GM21825 (cell line): Measurements from ENCODE around the gene EYA2.

Experiments
- ATAC-seq: cut with Tn5 transposase; IDR thresholded peaks from one replicate; pipeline ENCODE4 v1.9.1; 2021; ENCODE audit warnings: mild to moderate bottlenecking, moderate library complexity; ENCODE audit not compliant: unreplicated experiment

EYA2 gene

DNA sequence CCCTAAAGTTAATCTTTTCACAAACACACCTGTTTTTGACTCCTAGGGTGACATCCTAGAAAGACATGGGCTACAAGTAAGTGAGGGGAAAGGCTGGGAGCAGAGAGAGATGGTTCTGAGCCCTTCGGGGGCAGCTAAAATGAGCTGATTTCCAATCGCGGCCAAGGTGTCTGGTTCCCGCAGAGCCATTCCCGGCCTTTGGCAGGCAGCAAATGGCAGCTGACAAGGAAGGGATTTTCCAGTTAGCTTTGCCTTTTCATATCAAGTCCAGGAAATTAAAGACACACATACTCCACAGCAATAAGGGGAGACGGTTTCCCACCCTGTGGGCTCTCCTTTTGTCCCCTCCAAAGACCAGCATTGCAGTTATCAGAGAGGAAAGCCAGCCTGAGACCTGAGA lies 233.4 kb downstream of the EYA2 start:
- no peak for ATAC-seq

DNA sequence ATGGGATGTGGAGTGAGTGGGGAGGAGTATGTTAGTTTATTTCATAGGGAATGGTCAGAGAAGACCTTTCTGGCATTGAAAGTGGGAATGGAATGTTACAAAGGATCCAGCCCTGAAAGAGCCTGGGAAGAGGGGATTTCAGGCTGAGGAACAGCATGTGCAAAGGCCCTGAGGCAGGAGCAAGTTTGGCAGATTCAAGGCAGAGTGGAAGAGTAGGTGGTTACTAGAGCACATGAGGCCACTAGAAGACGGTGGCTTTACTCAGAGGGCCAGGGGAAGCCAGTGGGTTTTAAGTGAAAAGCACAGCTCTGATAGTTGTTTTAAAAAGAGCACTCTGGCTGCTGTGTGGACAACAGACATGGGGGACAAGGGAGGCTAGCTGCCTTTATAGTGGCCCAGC lies 234.7 kb downstream of the EYA2 start:
- ATAC-seq, result no peak

DNA sequence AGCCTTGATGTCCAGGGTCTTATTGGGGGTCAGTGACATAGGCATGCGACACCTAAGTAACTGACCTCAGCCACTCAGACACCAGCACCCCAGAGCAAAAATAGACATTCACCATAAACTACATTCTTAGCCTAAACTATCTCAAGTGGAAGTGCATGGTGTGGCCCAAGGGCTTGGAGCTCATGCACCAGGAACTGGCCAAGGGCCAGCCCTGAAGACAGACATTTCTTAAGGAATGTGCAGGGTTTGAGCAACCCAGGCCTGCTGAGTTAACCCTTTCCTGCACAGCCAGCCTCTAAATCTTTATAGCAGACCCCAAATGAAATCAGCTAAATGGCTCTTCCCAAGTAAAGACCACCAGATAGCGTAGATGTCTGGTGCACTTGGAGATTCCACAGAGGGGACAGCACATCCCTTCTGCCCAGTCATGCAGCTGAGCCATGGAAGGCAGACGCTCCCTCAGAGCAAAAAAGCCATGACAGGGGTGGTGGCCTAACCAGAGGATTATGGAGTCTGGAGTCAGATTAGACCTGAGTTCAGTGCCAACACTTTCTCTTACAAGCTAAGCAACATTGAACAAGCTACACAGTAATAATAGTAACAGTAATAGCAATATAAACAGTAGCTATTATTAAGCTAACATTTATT lies 239.3 kb downstream of the EYA2 start:
- ATAC-seq, result no peak

DNA sequence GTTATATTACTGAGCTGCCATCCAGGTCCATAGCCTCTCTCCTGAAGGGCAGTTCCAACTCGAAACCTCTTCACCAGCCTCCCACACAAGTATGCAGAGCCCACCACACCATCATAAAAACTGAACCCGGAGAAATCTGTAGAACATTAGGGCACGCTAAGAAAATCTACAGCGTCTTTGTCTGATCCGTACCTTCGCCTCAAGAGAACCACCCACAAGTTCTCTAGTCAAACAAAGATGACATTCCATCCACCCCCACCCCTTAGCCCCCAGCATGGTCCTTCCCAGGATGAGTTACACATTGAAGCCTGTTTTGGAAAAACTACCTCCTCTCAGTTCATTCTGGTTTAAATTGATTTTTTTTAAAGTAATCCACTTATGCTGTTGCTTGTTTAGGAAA lies 242.1 kb downstream of the EYA2 start:
- no peak for ATAC-seq

DNA sequence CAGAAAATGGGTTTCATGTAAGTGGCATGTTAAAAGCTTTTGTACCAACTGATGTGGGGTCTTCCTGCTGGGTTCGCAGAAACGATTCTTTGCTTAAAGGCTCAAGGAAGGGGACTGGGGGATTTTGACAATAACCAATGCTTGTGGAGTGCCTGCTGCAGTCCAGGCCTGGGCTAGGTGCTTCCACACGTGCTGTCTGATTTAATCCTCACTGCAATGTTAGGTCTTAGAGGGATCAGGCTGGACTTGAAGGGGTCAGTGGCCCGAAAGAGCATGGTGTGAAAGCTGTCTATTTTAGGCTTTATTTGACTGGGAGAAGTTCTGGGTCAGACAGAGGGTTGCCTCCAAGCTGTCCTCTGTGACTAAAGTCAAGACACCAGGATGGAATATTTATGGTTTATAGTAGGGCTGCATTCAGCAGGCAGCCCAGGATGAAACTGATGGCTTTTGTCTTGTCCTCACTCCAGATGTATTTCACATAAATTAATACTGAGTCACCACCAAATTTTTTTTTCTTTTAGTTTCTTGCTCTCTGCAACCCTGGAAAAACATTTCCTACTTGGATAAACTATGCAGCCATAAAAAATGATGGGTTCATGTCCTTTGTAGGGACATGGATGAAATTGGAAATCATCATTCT lies 242.7 kb downstream of the EYA2 start:
- no peak for ATAC-seq

DNA sequence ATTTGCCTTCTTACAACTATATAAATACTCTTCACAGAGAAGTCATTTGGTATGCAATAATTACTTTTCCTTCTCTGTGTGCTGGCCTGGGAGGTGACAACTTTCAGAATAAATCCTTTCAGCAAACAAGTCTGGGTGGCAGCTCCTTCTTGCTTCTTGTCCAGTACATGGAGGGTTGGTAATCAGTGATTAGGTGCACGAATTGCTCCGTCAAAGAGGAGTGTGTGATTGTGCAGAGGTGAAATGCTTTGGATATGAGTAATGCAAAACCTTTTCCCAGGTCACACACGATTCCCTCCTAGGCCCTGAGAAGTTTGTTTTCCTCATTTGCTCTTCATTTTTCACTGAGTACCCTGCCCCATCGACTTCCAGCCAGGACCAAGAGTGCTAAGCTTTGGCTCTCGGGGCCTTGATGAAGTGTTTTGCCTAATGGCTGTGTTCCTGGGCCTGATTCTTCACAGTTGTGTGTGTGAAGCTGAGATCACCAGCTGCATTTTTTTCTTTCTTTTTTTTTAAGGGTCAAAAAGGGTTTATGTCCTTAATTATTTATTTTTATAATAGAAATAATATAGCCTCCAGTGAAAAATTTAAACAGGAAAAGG lies 245.4 kb downstream of the EYA2 start:
- ATAC-seq, result no peak

DNA sequence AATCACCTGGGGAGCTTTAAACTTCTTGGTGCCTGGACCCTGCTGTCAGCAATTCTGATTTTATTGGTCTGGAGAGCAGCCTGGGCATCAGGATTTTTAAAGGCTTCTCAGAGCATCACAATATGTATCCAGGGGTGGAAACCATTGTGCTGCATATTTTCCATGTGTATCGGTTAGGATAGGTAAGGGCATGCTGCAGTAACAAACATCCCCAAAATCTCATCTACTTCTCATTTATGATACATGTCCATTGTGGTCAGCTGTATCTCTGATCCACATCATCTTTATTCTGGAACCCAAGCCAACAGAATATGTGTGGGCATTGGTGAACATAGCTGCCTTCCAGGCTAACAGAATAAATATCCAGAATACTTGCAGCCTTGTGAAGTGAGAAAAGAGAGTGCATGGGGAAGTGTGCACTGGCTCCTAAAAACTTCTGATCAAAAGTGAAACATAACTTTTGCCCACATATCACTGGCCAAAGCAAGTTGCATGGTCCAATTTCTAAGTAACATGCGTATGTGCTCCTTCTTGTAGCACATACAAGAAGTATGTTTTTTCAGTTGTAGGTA lies 246.8 kb downstream of the EYA2 start:
- no peak for ATAC-seq

DNA sequence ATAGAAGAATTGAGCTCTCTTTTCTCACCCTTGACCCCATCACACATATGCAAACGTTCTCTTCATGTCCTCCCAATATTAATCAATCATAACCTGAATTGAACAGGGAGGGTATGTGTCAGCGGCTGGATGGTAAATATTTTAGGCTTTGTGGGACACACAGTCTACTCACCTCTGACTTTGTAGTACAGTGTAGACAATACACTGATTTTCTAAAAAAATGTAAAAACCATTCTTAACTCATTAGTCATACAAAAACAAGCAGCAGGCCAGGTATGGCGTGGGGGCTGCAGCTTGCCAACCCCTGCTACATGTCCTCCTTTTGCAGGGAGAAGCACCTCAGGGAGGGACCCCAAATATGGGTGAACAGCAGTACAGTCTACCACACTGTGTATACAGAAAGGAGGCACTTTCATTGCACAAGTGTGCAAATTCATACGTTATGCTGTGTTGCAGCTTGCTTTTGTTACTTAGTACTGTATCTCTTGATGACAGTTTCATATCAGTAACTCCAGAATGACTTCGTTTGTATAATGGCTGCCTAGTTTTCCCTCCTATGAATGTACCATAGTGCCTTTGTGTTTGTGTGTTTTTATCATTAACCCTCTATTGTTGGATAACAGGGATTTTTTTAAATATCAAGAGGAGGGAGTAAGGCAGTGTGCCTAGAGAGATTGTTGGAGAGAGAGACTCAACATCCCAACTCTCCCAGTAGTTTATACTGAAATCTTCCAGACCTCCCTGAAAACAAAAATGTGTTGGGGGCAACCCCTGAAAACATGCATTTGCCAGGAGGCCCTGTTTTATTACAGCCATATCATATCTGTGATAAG lies 247.5 kb downstream of the EYA2 start:
- ATAC-seq, result no peak

DNA sequence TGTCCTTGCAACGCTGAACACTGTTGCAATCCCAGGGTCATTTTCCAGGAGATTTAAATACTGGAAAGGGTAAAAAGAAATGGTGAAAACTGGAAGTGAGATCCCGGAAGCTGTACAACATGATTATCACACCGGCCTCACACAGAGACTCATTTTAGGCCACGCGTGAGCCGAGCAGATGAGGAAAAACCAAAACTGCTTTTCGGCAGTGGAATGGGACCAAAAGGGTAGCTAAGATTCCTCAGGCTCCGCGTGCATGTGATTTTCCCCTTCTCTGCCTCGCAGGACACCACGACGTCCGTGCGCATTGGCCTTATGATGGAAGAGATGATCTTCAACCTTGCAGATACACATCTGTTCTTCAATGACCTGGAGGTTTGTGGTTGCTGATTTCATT lies 248.1 kb downstream of the EYA2 start:
- ATAC-seq, result no peak

DNA sequence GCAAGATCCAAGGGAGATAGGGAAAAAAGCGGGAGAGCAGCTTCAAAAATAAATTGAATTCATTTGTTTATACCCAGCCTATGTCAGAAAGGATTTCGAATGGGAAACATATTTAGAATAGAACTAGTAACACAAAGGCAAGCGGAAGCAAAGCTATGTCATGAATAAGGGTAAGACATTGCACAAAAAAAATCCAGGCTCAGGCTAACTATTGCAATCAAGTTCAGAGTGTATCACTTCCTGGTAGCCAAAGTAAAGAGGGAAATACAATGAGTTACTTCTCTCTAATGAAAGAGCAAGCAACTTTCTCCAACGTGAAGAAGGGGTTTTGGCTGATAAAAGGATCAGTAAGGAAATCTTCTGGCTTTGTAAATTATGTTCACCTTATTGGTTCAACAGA lies 249.0 kb downstream of the EYA2 start:
- no peak for ATAC-seq

DNA sequence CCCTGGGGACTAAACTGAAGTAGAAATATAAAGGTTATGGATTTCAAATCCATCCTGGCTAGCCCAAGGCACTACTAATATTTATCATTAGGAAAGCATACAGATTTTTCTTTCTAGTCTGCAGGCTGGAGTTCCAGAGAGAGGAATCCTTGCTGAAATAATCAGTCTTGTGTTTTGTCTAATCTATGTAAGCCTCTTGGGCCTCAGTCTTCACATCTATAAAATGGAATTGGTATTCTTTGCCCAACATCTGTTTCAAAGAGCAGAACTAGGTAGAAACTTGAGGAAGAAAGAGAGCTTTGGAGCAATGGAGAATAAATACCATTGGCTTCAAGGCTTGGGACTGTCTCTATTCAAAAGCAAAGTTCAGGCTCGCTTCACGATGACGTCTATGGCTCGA lies 249.8 kb downstream of the EYA2 start:
- ATAC-seq, result no peak

DNA sequence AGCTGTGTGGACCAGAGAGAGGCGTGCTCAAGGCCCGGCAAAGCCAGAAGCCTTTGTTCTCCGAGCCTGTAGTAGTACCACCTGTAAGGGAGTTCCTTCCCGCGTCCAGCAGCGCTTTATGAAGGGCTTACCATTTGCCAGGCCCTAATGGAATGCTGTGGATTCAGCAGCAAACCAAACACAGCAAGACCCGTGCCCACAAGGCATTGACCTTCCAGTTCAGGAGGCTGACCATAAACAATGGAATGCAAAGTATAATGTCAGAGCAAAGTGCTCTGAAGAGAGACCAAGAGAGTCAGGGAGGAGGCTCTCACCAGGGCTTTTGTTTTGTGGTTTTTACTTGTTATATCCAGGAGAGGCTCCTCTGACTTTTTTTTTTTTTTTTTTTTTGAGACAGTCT lies 252.0 kb downstream of the EYA2 start:
- no peak for ATAC-seq

DNA sequence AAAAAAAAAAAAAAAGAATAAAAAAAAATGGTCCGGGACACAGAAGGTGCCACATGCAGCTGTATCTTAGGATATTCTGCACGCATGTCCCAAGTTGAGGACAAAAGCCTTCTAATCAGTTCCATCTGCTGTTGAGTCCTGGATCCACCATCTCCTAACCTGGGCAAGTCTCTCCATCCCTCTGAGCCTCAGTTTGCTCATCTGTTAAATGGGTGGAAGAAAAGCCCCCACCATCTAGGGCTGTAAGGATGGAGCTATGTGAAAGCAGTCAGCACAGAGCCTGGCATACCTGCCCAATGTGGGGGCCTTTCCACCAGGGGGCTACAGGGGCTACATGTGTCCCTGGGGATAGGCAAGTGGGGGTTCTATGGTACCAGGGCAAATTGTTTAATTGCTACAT lies 253.4 kb downstream of the EYA2 start:
- ATAC-seq, result no peak

DNA sequence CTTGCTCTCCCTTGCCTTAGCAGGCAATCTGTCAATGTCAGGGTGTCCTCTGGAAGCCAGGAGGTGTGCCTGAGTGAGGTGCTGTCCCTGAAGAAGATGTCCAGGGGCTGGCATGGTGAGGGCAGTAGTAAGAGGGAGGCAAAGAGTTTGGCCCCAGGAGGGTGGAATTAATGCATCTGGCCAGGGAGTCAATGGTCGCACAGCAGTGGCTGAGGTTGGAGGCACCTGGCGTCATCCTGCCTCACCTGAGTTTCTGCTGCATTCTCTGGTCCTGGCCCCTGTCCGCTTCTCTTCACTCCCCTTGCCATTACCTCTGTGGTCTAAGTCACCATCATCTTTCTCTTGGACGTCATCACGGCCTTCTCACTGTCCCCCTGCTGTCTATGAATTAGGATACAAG lies 255.3 kb downstream of the EYA2 start:
- no peak for ATAC-seq

DNA sequence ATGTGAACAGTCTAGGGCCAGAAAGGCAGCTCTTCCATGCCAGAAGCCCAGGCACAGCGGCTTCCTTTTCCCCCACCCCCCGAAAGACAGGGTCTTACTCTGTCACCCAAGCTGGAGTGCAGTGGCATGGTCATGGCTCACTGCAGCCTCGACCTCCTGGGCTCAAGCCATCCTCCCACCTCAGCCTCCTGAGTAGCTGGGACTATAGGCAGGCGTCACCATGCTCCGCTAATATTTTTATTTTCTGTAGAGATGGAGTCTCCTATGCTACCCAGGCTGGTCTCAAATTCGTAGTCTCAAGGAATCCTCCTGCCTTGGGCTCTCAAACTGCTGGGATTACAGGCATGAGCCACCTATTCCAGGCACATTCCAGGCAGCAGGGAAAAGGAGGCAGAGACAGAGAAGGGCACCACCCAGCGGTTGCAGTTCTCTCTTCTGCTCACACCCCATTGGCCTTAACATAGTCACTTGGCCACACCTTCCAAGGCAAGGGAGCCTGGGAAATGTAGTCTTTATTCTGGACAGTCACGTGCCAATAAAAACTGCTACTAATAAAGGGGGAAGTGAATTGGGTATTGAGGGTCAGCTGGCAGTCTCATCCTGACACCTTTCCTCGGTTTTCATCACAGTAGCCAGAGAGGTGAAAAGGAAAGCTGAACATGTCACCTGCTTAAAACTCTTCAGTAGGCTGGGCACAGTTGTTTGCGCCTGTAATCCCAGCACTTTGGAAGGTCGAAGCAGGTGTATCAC lies 255.9 kb downstream of the EYA2 start:
- ATAC-seq, result no peak

DNA sequence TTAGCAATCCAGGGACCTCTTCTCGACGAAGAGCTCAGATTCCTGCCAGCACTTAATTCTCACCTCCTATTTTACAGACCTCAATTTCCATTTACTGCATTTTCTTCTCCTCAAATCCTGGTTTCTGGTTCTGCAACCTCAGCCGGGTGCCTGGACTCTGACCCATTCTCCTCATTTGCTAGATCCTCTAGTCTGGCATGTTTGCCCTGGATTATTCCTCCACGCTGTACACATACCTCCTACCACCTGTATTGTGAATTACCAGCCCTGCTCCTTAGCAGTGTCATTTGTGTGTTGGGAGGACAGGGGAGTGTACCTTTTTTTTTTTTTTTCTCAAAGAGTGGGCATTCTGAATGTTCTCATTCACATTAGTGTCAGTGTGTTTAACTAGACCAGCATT lies 257.4 kb downstream of the EYA2 start:
- ATAC-seq, result no peak

DNA sequence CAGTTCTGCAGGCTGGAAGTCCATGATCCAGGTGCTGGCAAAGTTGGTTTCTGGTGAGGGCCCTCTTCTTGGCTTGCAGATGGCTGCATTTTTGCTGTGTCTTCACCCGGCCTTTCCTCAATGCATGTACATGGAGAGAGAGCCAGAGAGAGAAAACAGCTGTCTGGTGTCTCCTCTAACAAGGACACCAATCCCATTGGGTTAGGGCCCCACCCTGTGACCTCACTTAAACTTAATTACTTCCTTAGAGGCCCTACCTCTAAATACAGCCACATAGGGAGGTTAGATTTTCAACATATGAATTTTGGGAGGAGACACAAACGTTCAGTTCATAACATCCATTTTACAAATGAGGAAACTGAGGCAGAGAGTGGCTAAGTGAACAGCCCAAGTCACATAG lies 259.4 kb downstream of the EYA2 start:
- no peak for ATAC-seq

DNA sequence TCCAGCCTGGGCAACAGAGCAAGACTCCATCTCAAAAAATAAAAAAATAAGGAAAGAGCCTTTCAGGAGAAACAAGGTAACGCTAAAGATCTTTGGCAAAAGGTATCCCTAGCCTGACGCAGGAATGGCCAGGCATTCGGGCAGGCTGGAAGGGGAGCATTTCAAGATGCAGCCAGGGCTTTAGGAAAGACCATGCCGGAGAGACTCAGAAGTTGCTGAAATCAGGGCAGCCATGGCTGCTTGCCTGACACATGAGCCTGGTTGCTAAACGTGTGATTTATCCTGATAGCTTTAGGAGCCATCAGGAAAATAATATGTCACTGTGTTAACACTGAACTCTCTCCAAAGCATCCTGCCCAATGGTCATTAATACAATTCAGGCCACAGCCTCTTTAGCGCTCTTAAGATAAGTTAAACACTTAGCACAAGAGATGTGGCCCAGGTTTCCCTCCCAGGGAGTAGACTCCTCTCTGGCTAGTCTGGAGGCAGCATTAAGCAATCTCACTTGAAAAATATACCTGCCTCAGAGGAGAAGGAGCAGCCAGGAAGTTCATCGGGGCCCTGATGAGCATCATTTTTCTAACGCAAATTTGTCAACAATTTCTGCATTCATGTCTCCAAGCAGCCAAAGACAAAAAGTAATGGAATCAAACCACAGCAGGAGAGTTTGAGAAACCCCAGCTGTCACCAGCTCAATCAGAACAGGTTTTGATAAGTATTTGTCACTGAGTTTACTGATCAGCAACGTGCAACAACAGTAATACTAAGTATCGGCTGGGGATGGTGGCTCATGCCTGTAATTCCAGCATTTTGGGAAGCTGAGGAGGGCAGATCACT lies 261.9 kb downstream of the EYA2 start:
- ATAC-seq, result no peak

DNA sequence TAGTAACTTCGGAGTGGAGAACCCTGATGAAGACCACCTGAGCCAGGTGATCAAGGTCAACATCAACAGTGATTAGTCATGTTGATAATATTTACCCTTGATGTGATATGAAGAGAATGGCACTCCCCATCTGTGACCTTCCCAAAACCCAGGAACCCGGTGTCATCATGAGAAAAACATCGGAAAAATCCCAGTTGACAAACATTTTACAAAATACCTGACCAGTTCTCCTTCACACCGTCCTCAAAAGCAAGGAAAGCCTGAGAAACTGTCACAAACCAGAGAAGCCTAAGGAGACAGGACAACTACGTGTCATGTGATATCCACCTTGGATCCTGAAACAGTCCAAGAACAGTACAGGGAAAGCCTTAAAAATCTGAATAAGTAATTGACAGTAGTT lies 264.5 kb downstream of the EYA2 start:
- no peak for ATAC-seq

DNA sequence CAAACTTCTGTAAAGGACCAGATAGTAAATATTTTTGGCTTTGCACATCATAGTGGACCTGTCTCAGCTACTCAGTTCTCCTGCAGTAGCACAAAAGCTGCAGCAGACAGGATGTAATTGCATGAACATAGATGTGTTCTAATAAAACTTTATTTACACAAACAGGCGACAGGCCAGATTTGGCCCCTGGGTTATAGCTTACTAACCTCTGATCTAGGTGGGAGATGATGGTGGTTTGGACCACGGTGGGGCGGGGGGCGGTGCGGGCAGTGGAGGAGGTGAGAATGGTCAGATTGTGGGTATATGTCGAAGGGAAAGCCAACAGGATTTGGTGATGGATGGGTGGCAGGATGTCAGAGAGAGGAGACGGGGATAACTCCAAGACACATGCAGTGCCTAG lies 265.6 kb downstream of the EYA2 start:
- no peak for ATAC-seq
